Measurements from ENCODE around the gene FAAP100. TPM values are rescaled to one million over a fixed set of nuclear protein-coding genes. Genes with fewer than 3 reads are reported as not detected.

Gene FAAP100
- polyA plus RNA-seq, 1 donor from 2014 or later = 56.3 TPM

DNA sequence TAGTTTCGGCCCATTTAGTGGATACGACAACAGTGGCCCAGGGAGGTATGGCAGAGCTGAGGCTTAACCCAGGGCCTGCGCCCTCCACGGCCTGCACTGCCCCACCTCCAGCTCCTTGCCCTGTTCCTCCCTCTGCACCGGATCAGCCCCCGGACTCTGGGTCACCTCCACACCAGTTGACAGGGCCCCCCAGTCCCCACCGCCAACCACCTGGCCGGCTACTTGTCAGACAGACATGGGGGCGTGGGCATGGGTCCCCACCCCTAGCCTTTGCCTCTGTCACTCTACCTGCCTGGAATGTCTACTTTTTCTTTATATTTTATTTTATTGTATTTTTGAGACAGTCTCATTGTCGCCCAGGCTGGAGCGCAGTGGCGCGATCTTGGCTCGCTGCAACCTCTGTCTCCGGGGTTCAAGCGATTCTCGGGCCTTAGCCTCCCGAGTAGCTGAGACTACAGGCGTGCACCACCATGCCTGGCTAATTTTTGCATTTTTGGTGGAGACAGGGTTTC lies 36.6 kb downstream of the FAAP100 start:
- peak overlapping the region; percentile 99 for H3K9ac ChIP-seq (ENCODE audit: low read length)
- peaks cover 59% of the 10 kb centered on the region for H3K79me2 ChIP-seq (replicated peaks; ENCODE audit: insufficient read depth, low read length)
- H3K27me3 ChIP-seq (ENCODE audit: insufficient read depth, low read depth, low read length) = peaks cover 26% of the 10 kb centered on the region
- H3K4me2 ChIP-seq (ENCODE audit: low read length) = peak overlapping the region; percentile 87
- H3K27ac ChIP-seq (ENCODE audit: low read length) = peak overlapping the region; percentile 99
- no peak for TF ChIP-seq RAD21 (conservative IDR thresholded peaks at IDR 0.05)
- TF ChIP-seq EZH2 (IDR thresholded peaks at IDR 0.05; ENCODE audit: borderline replicate concordance, insufficient read depth, low read length, poor library complexity, severe bottlenecking) = no peak
- no peak for TF ChIP-seq MXI1 (conservative IDR thresholded peaks at IDR 0.05; ENCODE audit: poor library complexity, severe bottlenecking)
- TF ChIP-seq EP300 (conservative IDR thresholded peaks at IDR 0.05; ENCODE audit: poor library complexity, severe bottlenecking) = no peak
- TF ChIP-seq, protein P1, sequence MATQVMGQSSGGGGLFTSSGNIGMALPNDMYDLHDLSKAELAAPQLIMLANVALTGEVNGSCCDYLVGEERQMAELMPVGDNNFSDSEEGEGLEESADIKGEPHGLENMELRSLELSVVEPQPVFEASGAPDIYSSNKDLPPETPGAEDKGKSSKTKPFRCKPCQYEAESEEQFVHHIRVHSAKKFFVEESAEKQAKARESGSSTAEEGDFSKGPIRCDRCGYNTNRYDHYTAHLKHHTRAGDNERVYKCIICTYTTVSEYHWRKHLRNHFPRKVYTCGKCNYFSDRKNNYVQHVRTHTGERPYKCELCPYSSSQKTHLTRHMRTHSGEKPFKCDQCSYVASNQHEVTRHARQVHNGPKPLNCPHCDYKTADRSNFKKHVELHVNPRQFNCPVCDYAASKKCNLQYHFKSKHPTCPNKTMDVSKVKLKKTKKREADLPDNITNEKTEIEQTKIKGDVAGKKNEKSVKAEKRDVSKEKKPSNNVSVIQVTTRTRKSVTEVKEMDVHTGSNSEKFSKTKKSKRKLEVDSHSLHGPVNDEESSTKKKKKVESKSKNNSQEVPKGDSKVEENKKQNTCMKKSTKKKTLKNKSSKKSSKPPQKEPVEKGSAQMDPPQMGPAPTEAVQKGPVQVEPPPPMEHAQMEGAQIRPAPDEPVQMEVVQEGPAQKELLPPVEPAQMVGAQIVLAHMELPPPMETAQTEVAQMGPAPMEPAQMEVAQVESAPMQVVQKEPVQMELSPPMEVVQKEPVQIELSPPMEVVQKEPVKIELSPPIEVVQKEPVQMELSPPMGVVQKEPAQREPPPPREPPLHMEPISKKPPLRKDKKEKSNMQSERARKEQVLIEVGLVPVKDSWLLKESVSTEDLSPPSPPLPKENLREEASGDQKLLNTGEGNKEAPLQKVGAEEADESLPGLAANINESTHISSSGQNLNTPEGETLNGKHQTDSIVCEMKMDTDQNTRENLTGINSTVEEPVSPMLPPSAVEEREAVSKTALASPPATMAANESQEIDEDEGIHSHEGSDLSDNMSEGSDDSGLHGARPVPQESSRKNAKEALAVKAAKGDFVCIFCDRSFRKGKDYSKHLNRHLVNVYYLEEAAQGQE (IDR thresholded peaks at IDR 0.05; ENCODE audit: borderline replicate concordance) = no peak
- TF ChIP-seq SMC3 (conservative IDR thresholded peaks at IDR 0.05; ENCODE audit: poor library complexity) = no peak
- no peak for TF ChIP-seq POLR2AphosphoS5 (IDR thresholded peaks at IDR 0.05)
- TF ChIP-seq, protein P2, sequence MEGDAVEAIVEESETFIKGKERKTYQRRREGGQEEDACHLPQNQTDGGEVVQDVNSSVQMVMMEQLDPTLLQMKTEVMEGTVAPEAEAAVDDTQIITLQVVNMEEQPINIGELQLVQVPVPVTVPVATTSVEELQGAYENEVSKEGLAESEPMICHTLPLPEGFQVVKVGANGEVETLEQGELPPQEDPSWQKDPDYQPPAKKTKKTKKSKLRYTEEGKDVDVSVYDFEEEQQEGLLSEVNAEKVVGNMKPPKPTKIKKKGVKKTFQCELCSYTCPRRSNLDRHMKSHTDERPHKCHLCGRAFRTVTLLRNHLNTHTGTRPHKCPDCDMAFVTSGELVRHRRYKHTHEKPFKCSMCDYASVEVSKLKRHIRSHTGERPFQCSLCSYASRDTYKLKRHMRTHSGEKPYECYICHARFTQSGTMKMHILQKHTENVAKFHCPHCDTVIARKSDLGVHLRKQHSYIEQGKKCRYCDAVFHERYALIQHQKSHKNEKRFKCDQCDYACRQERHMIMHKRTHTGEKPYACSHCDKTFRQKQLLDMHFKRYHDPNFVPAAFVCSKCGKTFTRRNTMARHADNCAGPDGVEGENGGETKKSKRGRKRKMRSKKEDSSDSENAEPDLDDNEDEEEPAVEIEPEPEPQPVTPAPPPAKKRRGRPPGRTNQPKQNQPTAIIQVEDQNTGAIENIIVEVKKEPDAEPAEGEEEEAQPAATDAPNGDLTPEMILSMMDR (IDR thresholded peaks at IDR 0.05; ENCODE audit: poor library complexity, severe bottlenecking) = no peak
- TF ChIP-seq TAF1 (IDR thresholded peaks at IDR 0.05; ENCODE audit: low read depth) = no peak
- H3K9me2 ChIP-seq (ENCODE audit: insufficient read depth, low read length) = no peaks in the 10 kb centered on the region
- peaks cover 18% of the 10 kb centered on the region for H4K20me1 ChIP-seq (ENCODE audit: insufficient read depth)
- H3F3A ChIP-seq (ENCODE audit: insufficient read depth, low read length, poor library complexity, severe bottlenecking) = peaks cover 9% of the 10 kb centered on the region
- no peaks in the 10 kb centered on the region for H3K9me3 ChIP-seq (ENCODE audit: low read length)
- peak overlapping the region; percentile 92 for H3K4me3 ChIP-seq (ENCODE audit: low read length)
- peaks cover 11% of the 10 kb centered on the region for H3K36me3 ChIP-seq (ENCODE audit: insufficient read depth, low read length)
- H2AFZ ChIP-seq (ENCODE audit: low read depth, low read length) = no peak overlapping the region

DNA sequence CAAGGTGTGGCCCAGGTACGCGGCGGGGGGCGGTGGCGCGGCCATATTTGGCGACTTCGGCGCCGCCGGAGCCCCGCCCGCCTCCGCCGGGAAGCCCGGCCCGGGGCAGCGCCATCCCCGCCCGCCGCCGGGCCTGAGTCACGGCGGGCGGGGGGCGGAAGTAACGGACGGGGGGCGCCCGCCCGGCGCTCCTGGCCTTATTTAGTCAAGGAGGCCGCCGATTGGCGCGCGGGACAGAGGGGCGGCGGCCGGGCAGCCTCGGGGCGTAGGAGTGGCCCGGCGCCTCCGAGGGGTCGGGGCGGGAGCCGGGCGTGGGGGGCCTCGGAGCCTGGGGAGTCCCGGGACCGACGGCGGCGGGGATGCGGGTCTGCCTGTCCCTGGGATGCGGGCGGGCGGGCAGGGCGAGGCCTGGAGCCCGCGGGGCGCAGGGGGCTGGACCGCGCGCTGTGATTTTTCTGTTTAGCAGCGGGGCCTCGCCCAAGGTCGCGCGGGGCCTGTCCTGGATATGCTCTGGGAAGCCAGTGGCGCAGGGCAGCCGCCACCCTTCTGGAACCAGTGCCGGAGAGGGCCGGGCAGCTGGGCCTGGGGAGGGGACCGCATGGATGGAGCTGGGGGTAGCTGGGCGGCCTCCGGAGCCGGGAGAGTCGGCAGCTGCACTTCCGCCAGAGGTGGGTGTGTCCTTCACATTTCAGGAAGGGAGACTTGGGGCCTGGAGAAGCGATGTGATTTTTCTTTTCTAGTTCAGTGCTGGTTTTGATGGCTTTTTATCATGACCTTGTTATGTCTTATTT lies 37.2 kb downstream of the FAAP100 start:
- TF ChIP-seq, protein P2 (IDR thresholded peaks at IDR 0.05; ENCODE audit: poor library complexity, severe bottlenecking) = no peak
- TF ChIP-seq POLR2AphosphoS5 (IDR thresholded peaks at IDR 0.05) = peak; percentile 58
- no peak for TF ChIP-seq MXI1 (conservative IDR thresholded peaks at IDR 0.05; ENCODE audit: poor library complexity, severe bottlenecking)
- TF ChIP-seq EZH2 (IDR thresholded peaks at IDR 0.05; ENCODE audit: borderline replicate concordance, insufficient read depth, low read length, poor library complexity, severe bottlenecking) = no peak
- TF ChIP-seq, protein P1 (IDR thresholded peaks at IDR 0.05; ENCODE audit: borderline replicate concordance) = peak; percentile 62
- no peak for TF ChIP-seq SMC3 (conservative IDR thresholded peaks at IDR 0.05; ENCODE audit: poor library complexity)
- no peak for TF ChIP-seq EP300 (conservative IDR thresholded peaks at IDR 0.05; ENCODE audit: poor library complexity, severe bottlenecking)
- no peak for TF ChIP-seq RAD21 (conservative IDR thresholded peaks at IDR 0.05)
- TF ChIP-seq TAF1 (IDR thresholded peaks at IDR 0.05; ENCODE audit: low read depth) = peak; percentile 40
- peaks cover 25% of the 10 kb centered on the region for H4K20me1 ChIP-seq (ENCODE audit: insufficient read depth)
- H3K27ac ChIP-seq (ENCODE audit: low read length) = peak overlapping the region; percentile 99
- peak overlapping the region; percentile 99 for H3K9ac ChIP-seq (ENCODE audit: low read length)
- peaks cover 19% of the 10 kb centered on the region for H3K27me3 ChIP-seq (ENCODE audit: insufficient read depth, low read depth, low read length)
- peak overlapping the region; percentile 87 for H3K4me2 ChIP-seq (ENCODE audit: low read length)
- peaks cover 61% of the 10 kb centered on the region for H3K79me2 ChIP-seq (replicated peaks; ENCODE audit: insufficient read depth, low read length)
- H3K36me3 ChIP-seq (ENCODE audit: insufficient read depth, low read length) = peaks cover 18% of the 10 kb centered on the region
- no peaks in the 10 kb centered on the region for H3K9me3 ChIP-seq (ENCODE audit: low read length)
- peak overlapping the region; percentile 92 for H3K4me3 ChIP-seq (ENCODE audit: low read length)
- H3K9me2 ChIP-seq (ENCODE audit: insufficient read depth, low read length) = no peaks in the 10 kb centered on the region
- H3F3A ChIP-seq (ENCODE audit: insufficient read depth, low read length, poor library complexity, severe bottlenecking) = peaks cover 11% of the 10 kb centered on the region
- peak overlapping the region; percentile 19 for H2AFZ ChIP-seq (ENCODE audit: low read depth, low read length)
